Keratinocyte (primary cell): ENCODE measurements around the gene MOCS1. TPM values are rescaled to one million over a fixed set of nuclear protein-coding genes. Genes with fewer than 3 reads are reported as not detected.

Experiments
- DNase-seq: peaks from one replicate; pipeline ENCODE4 v3.0.0-alpha.2; 2011; ENCODE audit warnings: low read depth, missing footprints, low spot score
- FAIRE-seq: peaks from 2 replicates; lab custom pipeline; 2011; peaks lifted over from hg19 to GRCh38; lab: Jason Lieb, UNC
- H2AFZ ChIP-seq: 2 replicates; pipeline ENCODE4 v1.6.0; 2012; ENCODE audit warnings: low read length, control low read depth, inconsistent platforms; ENCODE audit not compliant: control insufficient read depth
- H3K27ac ChIP-seq: 2 replicates; pipeline ENCODE4 v1.5.1; 2011; ENCODE audit warnings: low read length; ENCODE audit not compliant: control insufficient read depth, insufficient read depth
- H3K27me3 ChIP-seq: 3 replicates; pipeline ENCODE4 v1.6.0; 2011; ENCODE audit warnings: low read length; ENCODE audit not compliant: control insufficient read depth, insufficient read depth; ENCODE audit errors: extremely low read depth
- H3K36me3 ChIP-seq, 2 experiments: 2 replicates in 1 of 2; 3 replicates in 1 of 2; pipeline ENCODE4 v1.5.1; 2011; ENCODE audit warnings: low read length in 2 of 2, mild to moderate bottlenecking in 1 of 2; ENCODE audit not compliant: control insufficient read depth in 2 of 2, insufficient read depth in 2 of 2; ENCODE audit errors: extremely low read depth in 1 of 2
- H3K4me1 ChIP-seq: 3 replicates; pipeline ENCODE4 v1.5.1; 2011; ENCODE audit warnings: low read length; ENCODE audit not compliant: control insufficient read depth, insufficient read depth; ENCODE audit errors: extremely low read depth
- H3K4me2 ChIP-seq: 3 replicates; pipeline ENCODE4 v1.6.0; 2011; ENCODE audit warnings: low read depth, low read length; ENCODE audit not compliant: control insufficient read depth, insufficient read depth; ENCODE audit errors: extremely low read depth
- H3K4me3 ChIP-seq, 3 experiments: fragments of 200-600 bp in 1 of 3; sonication (generic) in 1 of 3; 2 replicates in 2 of 3; 3 replicates in 1 of 3; pipeline ENCODE4 v1.5.1; 2011 to 2016; ENCODE audit warnings: low read length in 3 of 3, mild to moderate bottlenecking in 3 of 3, control low read depth in 2 of 3, inconsistent platforms in 1 of 3, low read depth in 1 of 3, mixed read lengths in 1 of 3, mixed run types in 1 of 3, moderate library complexity in 1 of 3; ENCODE audit not compliant: control insufficient read depth in 2 of 3, insufficient read depth in 2 of 3; ENCODE audit errors: extremely low read depth in 1 of 3
- H3K79me2 ChIP-seq: 2 replicates; pipeline ENCODE4 v1.6.0; 2012; ENCODE audit warnings: low read length; ENCODE audit not compliant: control insufficient read depth, insufficient read depth
- H3K9ac ChIP-seq: 3 replicates; pipeline ENCODE4 v1.6.0; 2011; ENCODE audit warnings: low read length; ENCODE audit not compliant: control insufficient read depth, insufficient read depth; ENCODE audit errors: extremely low read depth
- H3K9me1 ChIP-seq: 3 replicates; pipeline ENCODE4 v1.6.0; 2011; ENCODE audit warnings: low read length; ENCODE audit not compliant: control insufficient read depth, insufficient read depth; ENCODE audit errors: extremely low read depth
- H3K9me3 ChIP-seq: 2 replicates; pipeline ENCODE4 v1.5.1; 2012; ENCODE audit warnings: low read depth, low read length; ENCODE audit not compliant: control insufficient read depth
- H4K20me1 ChIP-seq: 3 replicates; pipeline ENCODE4 v1.6.0; 2011; ENCODE audit warnings: low read length; ENCODE audit not compliant: control insufficient read depth, insufficient read depth; ENCODE audit errors: extremely low read depth
- CTCF ChIP-seq, 3 experiments: IDR thresholded peaks in 1 of 3; conservative IDR thresholded peaks in 1 of 3; optimal IDR thresholded peaks in 1 of 3; 2 replicates in 2 of 3; 3 replicates in 1 of 3; pipeline versions ENCODE3 to v1.5.1; 2011; ENCODE audit warnings: low read length in 3 of 3, mild to moderate bottlenecking in 3 of 3, moderate library complexity in 2 of 3, control low read depth in 1 of 3, inconsistent platforms in 1 of 3; ENCODE audit not compliant: insufficient read depth in 2 of 3; ENCODE audit errors: extremely low read depth in 1 of 3
- EZH2 ChIP-seq: IDR thresholded peaks from one replicate; pipeline ENCODE4 v1.6.1; 2012; ENCODE audit warnings: inconsistent platforms, mild to moderate bottlenecking, low read length, moderate library complexity
- dilution Hi-C: fragments of 300-500 bp; cut with MboI; formaldehyde crosslinking; loops from one replicate; pipeline ENCODE4 v1.7.0; 2020; ENCODE audit warnings: low sequenced_read_pairs; ENCODE audit not compliant: extremely low pct_ligation_motif_present
- polyA plus RNA-seq, 5 experiments: library from polyadenylated mRNA; depleted of rRNA in 3 of 5; stranded (reverse) in 3 of 5; stranded (forward) in 1 of 5; unstranded in 1 of 5; fragments of >200 nt; gene quantifications; 1 replicate in 1 of 5; 2 replicates in 3 of 5; 3 replicates in 1 of 5; pipeline versions ENCODE4 v1.2.1 to v1.2.3, GENCODE V29; 2011 to 2012; ENCODE audit warnings: missing spikeins in 2 of 5, low read depth in 1 of 5, low replicate concordance in 1 of 5

MOCS1 gene
- polyA plus RNA-seq, 1 donor (not counting 4 experiments of a cell fraction or from before 2014, with no cell fraction given), result 2.2 TPM

GRCh38 chr6:39927159-39927558 is 7.1 kb downstream of the MOCS1 start:
- H3K79me2 ChIP-seq, result no peaks in the 10 kb centered on the region
- H4K20me1 ChIP-seq, result no peaks in the 10 kb centered on the region
- no peak overlapping the region for H3K9ac ChIP-seq
- TF ChIP-seq EZH2, result no peak
- no peak for TF ChIP-seq CTCF (optimal IDR thresholded peaks at IDR 0.05 in 1 of 3, IDR thresholded peaks at IDR 0.05 in 1 of 3, conservative IDR thresholded peaks at IDR 0.05 in 1 of 3; ENCODE audit: extremely low read depth in 1 of 3, insufficient read depth in 2 of 3, low read length in 3 of 3)
- no peaks in the 10 kb centered on the region for H3K9me1 ChIP-seq
- H3K4me3 ChIP-seq, result no peak overlapping the region
- no peaks in the 10 kb centered on the region for H3K36me3 ChIP-seq
- no peak overlapping the region for H2AFZ ChIP-seq
- FAIRE-seq (no peak), DNase-seq (no peak)
- peaks cover 15% of the 10 kb centered on the region for H3K4me1 ChIP-seq
- no peaks in the 10 kb centered on the region for H3K9me3 ChIP-seq
- dilution Hi-C loops, result no loop called here
- no peak overlapping the region for H3K4me2 ChIP-seq
- H3K27ac ChIP-seq, result no peak overlapping the region
- H3K27me3 ChIP-seq, result no peaks in the 10 kb centered on the region

GRCh38 chr6:39926668-39927067 is 7.6 kb downstream of the MOCS1 start:
- H3K9ac ChIP-seq, result no peak overlapping the region
- H3K4me1 ChIP-seq, result peaks cover 15% of the 10 kb centered on the region
- no peak overlapping the region for H3K27ac ChIP-seq
- H3K27me3 ChIP-seq, result no peaks in the 10 kb centered on the region
- no peaks in the 10 kb centered on the region for H3K36me3 ChIP-seq
- H3K9me1 ChIP-seq, result no peaks in the 10 kb centered on the region
- no peak for DNase-seq
- H2AFZ ChIP-seq, result no peak overlapping the region
- H3K79me2 ChIP-seq, result no peaks in the 10 kb centered on the region
- no peak for TF ChIP-seq EZH2
- TF ChIP-seq CTCF (optimal IDR thresholded peaks at IDR 0.05 in 1 of 3, IDR thresholded peaks at IDR 0.05 in 1 of 3, conservative IDR thresholded peaks at IDR 0.05 in 1 of 3; ENCODE audit: extremely low read depth in 1 of 3, insufficient read depth in 2 of 3, low read length in 3 of 3), result no peak
- no peak overlapping the region for H3K4me2 ChIP-seq
- H3K4me3 ChIP-seq, result no peak overlapping the region
- H4K20me1 ChIP-seq, result no peaks in the 10 kb centered on the region
- no peaks in the 10 kb centered on the region for H3K9me3 ChIP-seq
- dilution Hi-C loops, result no loop called here
- FAIRE-seq, result no peak
